Amniotic epithelial cell (primary cell): Measurements from ENCODE around the gene NUP210L.
"Not testable (repeated sequence)": the region's sequence is repeated elsewhere in the genome, so short reads cannot be mapped to it uniquely, and the experiment has no call there.

Experiments used
- DNase-seq: peaks from one replicate; pipeline ENCODE4 v3.0.0-alpha.2; 2010; ENCODE audit warnings: low read depth

NUP210L gene

GRCh38 chr1:153991806-153992205, 163.1 kb downstream of the NUP210L start:
- DNase-seq, result no peak

GRCh38 chr1:153991151-153991630, 163.7 kb downstream of the NUP210L start:
- DNase-seq, result peak; percentile 49

- DNase-seq, result peak; percentile 97
Observed at GRCh38 chr1:153990468-153991150, 164.3 kb downstream of the NUP210L start, which contains the start of gene RPS27. Gene RPS27 (plus strand): TSS chr1:153990762. CDS start chr1:153990797, 35 bp downstream.

- no peak for DNase-seq
Observed at GRCh38 chr1:153987621-153988020, 167.3 kb downstream of the NUP210L start.

GRCh38 chr1:153985941-153986761, 168.7 kb downstream of the NUP210L start, which contains the start of gene RAB13:
Gene RAB13 (minus strand): TSS chr1:153986339. CDS start chr1:153986236, 103 bp downstream.
- peak; percentile 83 for DNase-seq

GRCh38 chr1:153985341-153985912, 169.4 kb downstream of the NUP210L start:
- DNase-seq, result peak; percentile 85

- no peak for DNase-seq
Observed at GRCh38 chr1:153984123-153984894, 170.6 kb downstream of the NUP210L start.

- not testable (repeated sequence) for DNase-seq
Observed at GRCh38 chr1:153981735-153982134, 173.1 kb downstream of the NUP210L start.

GRCh38 chr1:153979091-153979490, 175.8 kb downstream of the NUP210L start:
- DNase-seq, result not testable (repeated sequence)

GRCh38 chr1:153978274-153978909, 176.5 kb downstream of the NUP210L start:
- peak; percentile 42 for DNase-seq

GRCh38 chr1:153977250-153978240, 177.3 kb downstream of the NUP210L start, which contains the start of gene JTB:
Gene JTB (minus strand): TSS chr1:153977674. CDS start chr1:153977252, 422 bp downstream.
- DNase-seq, result peak; percentile 74

- DNase-seq, result no peak
Observed at GRCh38 chr1:153976819-153977249, 178.0 kb downstream of the NUP210L start.

- DNase-seq, result no peak
Observed at GRCh38 chr1:153973525-153973924, 181.3 kb downstream of the NUP210L start.

GRCh38 chr1:153973071-153973470, 181.8 kb downstream of the NUP210L start:
- no peak for DNase-seq

- DNase-seq, result no peak
Observed at GRCh38 chr1:153970346-153970745, 184.5 kb downstream of the NUP210L start.

- no peak for DNase-seq
Observed at GRCh38 chr1:153968972-153969371, 185.9 kb downstream of the NUP210L start.

- no peak for DNase-seq
Observed at GRCh38 chr1:153968408-153968807, 186.5 kb downstream of the NUP210L start.

GRCh38 chr1:153968000-153968363, 186.9 kb downstream of the NUP210L start:
- DNase-seq, result no peak

GRCh38 chr1:153967107-153967999, 187.5 kb downstream of the NUP210L start, which contains the start of gene CREB3L4:
Gene CREB3L4 (plus strand): TSS chr1:153967902. CDS start chr1:153968526, 624 bp downstream.
- peak; percentile 99 for DNase-seq
